Ovary (tissue), 9 donors: ENCODE measurements around the gene LAMA1. TPM values are rescaled to one million over a fixed set of nuclear protein-coding genes. Genes with fewer than 3 reads are reported as not detected.
"Not testable (repeated sequence)": the region's sequence is repeated elsewhere in the genome, so short reads cannot be mapped to it uniquely, and the experiment has no call there.

Experiments used
- DNase-seq, 5 donors: peaks; one replicate each; pipeline ENCODE4 v3.0.0-alpha.2; 2019 to 2020
- H3K27ac ChIP-seq, 2 donors: fragments of 200-600 bp; one replicate each; pipeline versions ENCODE4 v1.5.1 to v1.8.0; 2019 to 2022
- H3K27me3 ChIP-seq: fragments of 200-600 bp; one replicate; pipeline ENCODE4 v1.8.0; 2022
- H3K36me3 ChIP-seq: fragments of 200-600 bp; sonication (generic); one replicate; pipeline ENCODE4 v1.5.1; 2019
- H3K4me1 ChIP-seq: one replicate; pipeline ENCODE4 v1.8.1; 2013; ENCODE audit warnings: mild to moderate bottlenecking, moderate library complexity; ENCODE audit not compliant: insufficient read depth
- H3K4me3 ChIP-seq: fragments of 200-600 bp; sonication (generic); one replicate; pipeline ENCODE4 v1.5.1; 2017
- H3K9me3 ChIP-seq, 2 donors: fragments of 200-600 bp in 1 of 2; sonication (generic) in 1 of 2; one replicate each; pipeline versions ENCODE4 v1.5.1 to v1.8.1; 2013 to 2019; ENCODE audit warnings: mild to moderate bottlenecking in 1 of 2, moderate library complexity in 1 of 2
- EP300 ChIP-seq: sonication (generic); formaldehyde crosslinking; IDR thresholded peaks from one replicate; pipeline ENCODE4 v1.6.1; 2017; ENCODE audit warnings: antibody characterized with exemption
- POLR2A ChIP-seq: fragments of 450-650 bp; IDR thresholded peaks from one replicate; pipeline ENCODE4 v1.6.1; 2017; ENCODE audit warnings: antibody characterized with exemption, mild to moderate bottlenecking, moderate library complexity
- WGBS, 3 donors: extraction: QIAGEN DNeasy Blood & Tissue Kit in 1 of 3; methylation state at CpG; one replicate each; pipeline versions ENCODE4 v1.1.5 to v1.1.7; 2013 to 2017; 5-methylcytosine and 5-hydroxymethylcytosine counted together
- intact Hi-C, 4 donors: fragments of 100-400 bp; cut with DNase I; formaldehyde crosslinking; loops; one replicate each; pipeline versions ENCODE4 v1.11.0 to v1.15.1; 2022 to 2023
- polyA plus RNA-seq, 2 donors: library from polyadenylated mRNA; stranded (reverse); fragments of 200-250 nt in 1 of 2; fragments of 350-450 nt in 1 of 2; fragmentation: Illumina TruSeq in 1 of 2; extraction: RNeasy Lipid Tissue Mini Kit (QIAGEN cat#74804) in 1 of 2; gene quantifications; one replicate each; pipeline ENCODE4 v1.2.3, GENCODE V29; 2013 to 2014
- total RNA-seq, 7 donors: library from RNA; depleted of rRNA in 2 of 7; stranded (reverse); fragments of >200 nt in 2 of 7; fragmentation: NEBNext Ultra II Directional in 3 of 7; extraction: Animal tissue kit (Norgen Biotek cat#: 25700) in 3 of 7; gene quantifications; one replicate each; pipeline versions ENCODE4 v1.1.0 to v1.2.4, GENCODE V29; 2016 to 2023
- TF ChIP-seq, protein P1 (sequence below), 3 donors: fragments of 450-650 bp in 2 of 3; fragments of 200-600 bp in 1 of 3; IDR thresholded peaks; one replicate each; pipeline versions ENCODE4 v1.5.1 to v1.8.0; 2016 to 2022; ENCODE audit warnings: antibody characterized with exemption in 3 of 3, mild to moderate bottlenecking in 1 of 3
- donor health status: DM: no; HTN: no; CAD: no; lungs with moderate emphysema.
- donor health status: DM: no; HTN: no; CAD: no.
- donor health status: Bipolar disorder and iron deficiency.
- donor health status: DM: yes; HTN: yes; CAD: no.
- donor health status: DM: no; HTN: no; CAD: no.
- donor health status: DM: yes; HTN: yes; CAD: no.

LAMA1 gene
- total and polyA plus RNA-seq, 9 donors = 1.1 to 10.8 (median 3.8) TPM

DNA sequence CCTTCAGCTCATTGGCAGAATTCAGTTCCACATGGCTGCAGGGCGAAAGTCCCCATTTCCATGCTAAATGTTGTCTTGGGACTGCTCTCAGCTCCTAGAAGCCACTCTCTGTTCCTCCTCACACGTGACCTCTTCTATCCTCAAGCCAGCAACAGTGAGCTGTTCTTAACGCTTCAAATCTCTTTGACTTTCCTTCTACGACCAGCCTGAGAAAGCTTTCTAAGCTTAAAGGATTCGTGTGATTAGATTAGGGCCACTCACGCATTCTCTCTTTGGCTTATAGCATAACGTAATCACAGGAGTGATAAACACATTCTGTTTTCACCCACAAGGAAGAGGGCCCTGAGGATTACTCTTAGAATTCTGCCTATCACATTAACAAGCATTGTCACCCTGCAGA lies 29.8 kb upstream of the LAMA1 start:
- no peak for DNase-seq
- intact Hi-C loops = no loop called here
- 79 to 83% (median 79%) methylated on average over 7 of the region's 7 CpGs for WGBS, 3 donors
- H3K4me1 ChIP-seq = no peaks in the 10 kb centered on the region
- TF ChIP-seq POLR2A = no peak
- TF ChIP-seq, protein P1, sequence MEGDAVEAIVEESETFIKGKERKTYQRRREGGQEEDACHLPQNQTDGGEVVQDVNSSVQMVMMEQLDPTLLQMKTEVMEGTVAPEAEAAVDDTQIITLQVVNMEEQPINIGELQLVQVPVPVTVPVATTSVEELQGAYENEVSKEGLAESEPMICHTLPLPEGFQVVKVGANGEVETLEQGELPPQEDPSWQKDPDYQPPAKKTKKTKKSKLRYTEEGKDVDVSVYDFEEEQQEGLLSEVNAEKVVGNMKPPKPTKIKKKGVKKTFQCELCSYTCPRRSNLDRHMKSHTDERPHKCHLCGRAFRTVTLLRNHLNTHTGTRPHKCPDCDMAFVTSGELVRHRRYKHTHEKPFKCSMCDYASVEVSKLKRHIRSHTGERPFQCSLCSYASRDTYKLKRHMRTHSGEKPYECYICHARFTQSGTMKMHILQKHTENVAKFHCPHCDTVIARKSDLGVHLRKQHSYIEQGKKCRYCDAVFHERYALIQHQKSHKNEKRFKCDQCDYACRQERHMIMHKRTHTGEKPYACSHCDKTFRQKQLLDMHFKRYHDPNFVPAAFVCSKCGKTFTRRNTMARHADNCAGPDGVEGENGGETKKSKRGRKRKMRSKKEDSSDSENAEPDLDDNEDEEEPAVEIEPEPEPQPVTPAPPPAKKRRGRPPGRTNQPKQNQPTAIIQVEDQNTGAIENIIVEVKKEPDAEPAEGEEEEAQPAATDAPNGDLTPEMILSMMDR (IDR thresholded peaks at IDR 0.05) = no peak
- TF ChIP-seq EP300 = no peak
- H3K36me3 ChIP-seq = no peaks in the 10 kb centered on the region
- peaks cover 3% of the 10 kb centered on the region for H3K27me3 ChIP-seq
- no peak overlapping the region for H3K4me3 ChIP-seq
- no peaks in the 10 kb centered on the region for H3K9me3 ChIP-seq
- H3K27ac ChIP-seq = no peak overlapping the region

DNA sequence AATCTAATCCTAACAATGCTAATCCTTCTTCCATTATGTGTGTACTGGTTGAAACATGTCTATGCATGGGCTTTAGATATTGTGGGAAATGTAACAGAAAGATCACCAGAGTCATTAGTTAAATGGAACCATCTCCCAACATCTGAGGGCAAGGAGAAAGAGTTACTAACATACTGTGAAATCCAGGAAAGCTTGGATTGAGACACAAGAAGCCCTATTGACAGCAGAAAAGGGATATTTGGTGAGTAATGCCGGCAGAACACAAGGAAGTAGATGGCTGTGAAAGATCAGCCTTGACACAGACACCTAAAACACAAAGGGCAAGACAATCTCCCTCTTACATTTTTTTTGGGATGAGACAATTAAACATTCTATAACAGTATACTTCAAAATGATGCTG lies 28.5 kb upstream of the LAMA1 start:
- no peaks in the 10 kb centered on the region for H3K36me3 ChIP-seq
- intact Hi-C loops = no loop called here
- H3K9me3 ChIP-seq = no peaks in the 10 kb centered on the region
- TF ChIP-seq POLR2A (no peak), EP300 (no peak)
- TF ChIP-seq, protein P1 (IDR thresholded peaks at IDR 0.05) = no peak
- no peaks in the 10 kb centered on the region for H3K4me1 ChIP-seq
- no peak overlapping the region for H3K4me3 ChIP-seq
- no peak for DNase-seq
- no peak overlapping the region for H3K27ac ChIP-seq
- 89 to 100% (median 90%) methylated on average over 1 of the region's 1 CpG for WGBS, 3 donors
- H3K27me3 ChIP-seq = peaks cover 3% of the 10 kb centered on the region

DNA sequence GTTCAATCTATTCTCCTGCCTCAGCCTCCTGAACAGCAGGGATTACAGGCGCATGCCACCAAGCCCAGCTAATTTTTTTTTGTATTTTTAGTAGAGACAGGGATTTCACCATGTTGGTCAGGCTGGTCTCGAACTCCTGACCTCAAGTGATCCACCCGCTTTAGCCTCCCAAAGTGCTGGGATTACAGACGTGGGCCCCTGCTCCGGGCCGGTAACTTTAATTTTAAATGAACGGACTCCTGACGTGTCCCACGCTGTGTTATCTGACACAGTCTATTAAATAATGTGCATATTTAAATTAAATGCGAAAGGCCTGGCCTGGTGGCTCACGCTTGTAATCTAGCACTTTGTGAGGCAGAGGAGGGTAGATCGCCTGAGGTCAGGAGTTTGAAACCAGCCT lies 27.3 kb upstream of the LAMA1 start:
- H3K4me1 ChIP-seq, intact Hi-C loops, H3K36me3 ChIP-seq, H3K9me3 ChIP-seq, H3K27ac ChIP-seq, H3K27me3 ChIP-seq, H3K4me3 ChIP-seq, DNase-seq: not testable (repeated sequence)
- WGBS, 3 donors = 92 to 97% (median 97%) methylated on average over 12 of the region's 12 CpGs

DNA sequence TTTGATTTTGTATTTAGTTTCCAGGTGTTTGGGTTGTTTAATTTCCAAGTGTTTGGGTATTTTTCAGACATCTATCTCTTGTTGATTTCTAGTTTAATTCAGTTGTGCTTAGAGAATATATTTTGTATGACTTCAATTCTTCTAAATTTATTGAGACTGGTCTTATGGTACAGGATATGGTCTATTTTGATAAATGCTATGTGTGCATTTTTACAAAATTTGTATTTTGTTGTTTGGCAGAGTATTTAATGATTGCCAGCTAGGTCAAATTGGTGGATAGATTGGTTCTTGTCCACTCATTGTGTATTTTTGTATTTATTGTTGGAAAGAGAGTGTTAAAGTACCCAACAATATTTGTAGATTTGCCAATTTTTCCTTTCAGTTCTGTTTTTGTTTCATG lies 23.7 kb upstream of the LAMA1 start:
- intact Hi-C loops = no loop called here
- DNase-seq = no peak
- TF ChIP-seq, protein P1 (IDR thresholded peaks at IDR 0.05) = no peak
- TF ChIP-seq EP300 = no peak
- no peak for TF ChIP-seq POLR2A
- no peak overlapping the region for H3K27ac ChIP-seq
- H3K4me1 ChIP-seq = no peaks in the 10 kb centered on the region
- H3K4me3 ChIP-seq = no peak overlapping the region
- H3K9me3 ChIP-seq = no peaks in the 10 kb centered on the region
- peaks cover 3% of the 10 kb centered on the region for H3K27me3 ChIP-seq
- H3K36me3 ChIP-seq = no peaks in the 10 kb centered on the region

DNA sequence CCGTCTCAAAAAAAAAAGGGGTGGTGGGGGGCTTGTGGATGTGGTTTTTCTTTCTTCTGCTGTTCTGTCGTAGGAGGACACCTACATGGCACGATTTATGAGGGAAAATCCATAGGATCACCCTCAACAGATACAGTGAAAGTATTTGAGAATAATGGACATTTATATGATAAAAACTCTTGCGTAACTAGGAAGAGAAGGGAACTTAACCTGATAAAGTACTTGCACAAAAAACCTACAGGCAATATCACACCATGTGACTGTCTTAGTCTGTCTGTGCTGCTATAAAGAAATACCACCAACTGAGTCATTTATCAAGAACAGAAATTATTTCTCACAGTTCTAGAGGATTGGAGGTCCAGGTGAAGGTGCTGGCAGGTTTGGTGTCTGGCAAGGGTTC lies 21.8 kb upstream of the LAMA1 start:
- WGBS, 3 donors = 88 to 93% (median 90%) methylated on average over 4 of the region's 4 CpGs
- intact Hi-C loops = no loop called here
- Histone ChIP-seq H3K4me1 (no peaks in the 10 kb centered on the region), H3K27ac (no peak overlapping the region), H3K27me3 (peaks cover 3% of the 10 kb centered on the region), H3K36me3 (no peaks in the 10 kb centered on the region), H3K9me3 (no peaks in the 10 kb centered on the region), H3K4me3 (no peak overlapping the region)
- TF ChIP-seq, protein P1 (IDR thresholded peaks at IDR 0.05) = no peak
- TF ChIP-seq EP300 (no peak), POLR2A (no peak)
- no peak for DNase-seq
